ENCODE data around the gene TRPV6.

Gene TRPV6

GRCh38 chr7:142867398-142868187, 18.0 kb downstream of the TRPV6 start:
- H3K4me2 ChIP-seq (ENCODE audit: low read depth, low read length) = no peak overlapping the region
- H2AFZ ChIP-seq (ENCODE audit: low read length) = no peak overlapping the region
- H3K9me3 ChIP-seq (replicated peaks; ENCODE audit: insufficient read depth, low read length) = no peaks in the 10 kb centered on the region
- peaks cover 53% of the 10 kb centered on the region for H3K27me3 ChIP-seq (replicated peaks; ENCODE audit: insufficient read depth, low read length)
- H3K9me2 ChIP-seq (replicated peaks; ENCODE audit: insufficient read depth, low read length) = no peaks in the 10 kb centered on the region
- no peak for DNase-seq
- no peak overlapping the region for H3K27ac ChIP-seq (ENCODE audit: low read length)
- no peaks in the 10 kb centered on the region for H3K4me1 ChIP-seq (ENCODE audit: low read length)
- no peak overlapping the region for H3K9ac ChIP-seq (ENCODE audit: low read length)
- H3K4me3 ChIP-seq (ENCODE audit: low read length) = no peak overlapping the region
- no peaks in the 10 kb centered on the region for H3K36me3 ChIP-seq (replicated peaks; ENCODE audit: insufficient read depth, low read length)
- TF ChIP-seq EZH2 (optimal IDR thresholded peaks at IDR 0.05; ENCODE audit: low read depth, low read length) (no peak), EZH2phosphoT487 (IDR thresholded peaks at IDR 0.05; ENCODE audit: low read length) (no peak), CTCF (IDR thresholded peaks at IDR 0.05; ENCODE audit: low read length) (no peak)
- no peaks in the 10 kb centered on the region for H3K79me2 ChIP-seq (ENCODE audit: low read length)
- no peaks in the 10 kb centered on the region for H4K20me1 ChIP-seq (ENCODE audit: insufficient read depth, low read length)
- H3F3A ChIP-seq (ENCODE audit: insufficient read depth, low read length) = no peaks in the 10 kb centered on the region

GRCh38 chr7:142867097-142867378, 18.5 kb downstream of the TRPV6 start:
- no peak overlapping the region for H3K4me2 ChIP-seq (ENCODE audit: low read depth, low read length)

GRCh38 chr7:142866361-142867096, 19.0 kb downstream of the TRPV6 start:
- TF ChIP-seq EZH2 (optimal IDR thresholded peaks at IDR 0.05; ENCODE audit: low read depth, low read length) = no peak
- TF ChIP-seq EZH2phosphoT487 (IDR thresholded peaks at IDR 0.05; ENCODE audit: low read length) = no peak
- peak; percentile 93 for TF ChIP-seq CTCF (IDR thresholded peaks at IDR 0.05; ENCODE audit: low read length)
- no peaks in the 10 kb centered on the region for H3F3A ChIP-seq (ENCODE audit: insufficient read depth, low read length)
- H4K20me1 ChIP-seq (ENCODE audit: insufficient read depth, low read length) = no peaks in the 10 kb centered on the region

More at GRCh38 chr7:142867097-142867378, 18.5 kb downstream of the TRPV6 start:
- H3K4me1 ChIP-seq (ENCODE audit: low read length) = no peaks in the 10 kb centered on the region
- H3K27me3 ChIP-seq (replicated peaks; ENCODE audit: insufficient read depth, low read length) = peaks cover 53% of the 10 kb centered on the region
- TF ChIP-seq EZH2phosphoT487 (IDR thresholded peaks at IDR 0.05; ENCODE audit: low read length) = no peak
- TF ChIP-seq EZH2 (optimal IDR thresholded peaks at IDR 0.05; ENCODE audit: low read depth, low read length) = no peak
- no peak for TF ChIP-seq CTCF (IDR thresholded peaks at IDR 0.05; ENCODE audit: low read length)
- H2AFZ ChIP-seq (ENCODE audit: low read length) = no peak overlapping the region
- no peaks in the 10 kb centered on the region for H3K9me2 ChIP-seq (replicated peaks; ENCODE audit: insufficient read depth, low read length)
- no peak overlapping the region for H3K9ac ChIP-seq (ENCODE audit: low read length)
- H3F3A ChIP-seq (ENCODE audit: insufficient read depth, low read length) = no peaks in the 10 kb centered on the region
- no peak for DNase-seq
- H3K36me3 ChIP-seq (replicated peaks; ENCODE audit: insufficient read depth, low read length) = no peaks in the 10 kb centered on the region
- no peak overlapping the region for H3K27ac ChIP-seq (ENCODE audit: low read length)
- H3K9me3 ChIP-seq (replicated peaks; ENCODE audit: insufficient read depth, low read length) = no peaks in the 10 kb centered on the region
- H3K79me2 ChIP-seq (ENCODE audit: low read length) = no peaks in the 10 kb centered on the region
- no peaks in the 10 kb centered on the region for H4K20me1 ChIP-seq (ENCODE audit: insufficient read depth, low read length)
- H3K4me3 ChIP-seq (ENCODE audit: low read length) = no peak overlapping the region

More at GRCh38 chr7:142866361-142867096, 19.0 kb downstream of the TRPV6 start:
- no peak overlapping the region for H3K9ac ChIP-seq (ENCODE audit: low read length)
- H3K27ac ChIP-seq (ENCODE audit: low read length) = no peak overlapping the region
- no peaks in the 10 kb centered on the region for H3K9me2 ChIP-seq (replicated peaks; ENCODE audit: insufficient read depth, low read length)
- H3K4me3 ChIP-seq (ENCODE audit: low read length) = no peak overlapping the region
- H2AFZ ChIP-seq (ENCODE audit: low read length) = no peak overlapping the region
- H3K4me1 ChIP-seq (ENCODE audit: low read length) = no peaks in the 10 kb centered on the region
- peaks cover 48% of the 10 kb centered on the region for H3K27me3 ChIP-seq (replicated peaks; ENCODE audit: insufficient read depth, low read length)
- no peak overlapping the region for H3K4me2 ChIP-seq (ENCODE audit: low read depth, low read length)
- H3K9me3 ChIP-seq (replicated peaks; ENCODE audit: insufficient read depth, low read length) = no peaks in the 10 kb centered on the region
- no peaks in the 10 kb centered on the region for H3K79me2 ChIP-seq (ENCODE audit: low read length)
- peak; percentile 30 for DNase-seq
- H3K36me3 ChIP-seq (replicated peaks; ENCODE audit: insufficient read depth, low read length) = no peaks in the 10 kb centered on the region
